Transverse colon (tissue), 4 donors: ENCODE results near the gene AEN. TPM values are rescaled to one million over a fixed set of nuclear protein-coding genes. Genes with fewer than 3 reads are reported as not detected.
A peak's percentile ranks its signal among the peaks of the same experiment; 100 is the strongest.

Experiments
- DNase-seq: peaks from one replicate; pipeline ENCODE4 v3.0.0-alpha.2; 2019
- H3K27ac ChIP-seq, 4 donors: fragments of 200-600 bp; sonication (generic); 2 replicates each; pipeline ENCODE4 v1.5.1; 2016 to 2018; ENCODE audit warnings: inconsistent platforms in 4 of 4
- H3K27me3 ChIP-seq: fragments of 200-600 bp; sonication (generic); 2 replicates; pipeline ENCODE4 v1.5.1; 2017; ENCODE audit warnings: inconsistent platforms
- H3K36me3 ChIP-seq, 4 donors: fragments of 200-600 bp; sonication (generic); 2 replicates each; pipeline ENCODE4 v1.5.1; 2017 to 2019; ENCODE audit warnings: inconsistent platforms in 4 of 4
- H3K4me1 ChIP-seq, 4 donors: fragments of 200-600 bp; sonication (generic); 2 replicates each; pipeline ENCODE4 v1.5.1; 2017 to 2020; ENCODE audit warnings: inconsistent platforms in 4 of 4
- H3K4me3 ChIP-seq, 4 donors: fragments of 200-600 bp; sonication (generic); 1 replicate in 1 of 4; 2 replicates in 3 of 4; pipeline versions ENCODE4 v1.5.1 to v1.6.1; 2017 to 2019; ENCODE audit warnings: inconsistent platforms in 4 of 4
- H3K9me3 ChIP-seq, 2 donors: fragments of 200-600 bp; sonication (generic); 2 replicates each; pipeline ENCODE4 v1.5.1; 2017 to 2019; ENCODE audit warnings: inconsistent platforms in 2 of 2
- CTCF ChIP-seq, 5 experiments: fragments of 200-600 bp in 3 of 5; fragments of 450-650 bp in 2 of 5; sonication (generic) in 3 of 5; IDR thresholded peaks; 1 replicate in 2 of 5; 2 replicates in 3 of 5; pipeline ENCODE4 v1.5.1; 2016 to 2017; ENCODE audit warnings: antibody characterized with exemption in 5 of 5, inconsistent platforms in 3 of 5, mild to moderate bottlenecking in 2 of 5, moderate library complexity in 1 of 5
- EP300 ChIP-seq: sonication (generic); formaldehyde crosslinking; IDR thresholded peaks from one replicate; pipeline ENCODE4 v1.6.1; 2017; ENCODE audit warnings: antibody characterized with exemption, low read depth
- POLR2A ChIP-seq: fragments of 450-650 bp; IDR thresholded peaks from one replicate; pipeline ENCODE4 v1.6.1; 2016; ENCODE audit warnings: antibody characterized with exemption, mild to moderate bottlenecking, moderate library complexity
- POLR2AphosphoS5 ChIP-seq, 3 donors: sonication (generic); formaldehyde crosslinking; IDR thresholded peaks; one replicate each; pipeline ENCODE4 v1.6.1; 2016; ENCODE audit warnings: antibody characterized with exemption in 3 of 3
- WGBS, 2 donors: methylation state at CpG; one replicate each; pipeline ENCODE4 v1.1.5; 2018; ENCODE audit warnings: low coverage in 1 of 2; 5-methylcytosine and 5-hydroxymethylcytosine counted together
- in situ Hi-C, 4 donors: fragments of 200-750 bp; cut with MboI; loops; one replicate each; pipeline versions ENCODE4 v1.15.0 to v1.15.1; 2017; ENCODE audit warnings: low sequenced_read_pairs in 3 of 4, low pct_ligation_motif_present in 1 of 4, low pct_unique_long_range_greater_than_20kb in 1 of 4
- intact Hi-C: fragments of 100-400 bp; cut with DNase I; formaldehyde crosslinking; loops from one replicate; pipeline ENCODE4 v1.15.1; 2023; ENCODE audit warnings: low total_unique reads
- total RNA-seq, 4 donors: library from RNA; depleted of rRNA; stranded (reverse); fragments of >200 nt; gene quantifications; one replicate each; pipeline ENCODE4 v1.1.0, GENCODE V29; 2016

AEN gene
- 10 to 100 TPM in 1 of 4 donors, 1 to 10 TPM in 3; 1.5 to 22.7 (median 8.7) TPM for total RNA-seq

DNA sequence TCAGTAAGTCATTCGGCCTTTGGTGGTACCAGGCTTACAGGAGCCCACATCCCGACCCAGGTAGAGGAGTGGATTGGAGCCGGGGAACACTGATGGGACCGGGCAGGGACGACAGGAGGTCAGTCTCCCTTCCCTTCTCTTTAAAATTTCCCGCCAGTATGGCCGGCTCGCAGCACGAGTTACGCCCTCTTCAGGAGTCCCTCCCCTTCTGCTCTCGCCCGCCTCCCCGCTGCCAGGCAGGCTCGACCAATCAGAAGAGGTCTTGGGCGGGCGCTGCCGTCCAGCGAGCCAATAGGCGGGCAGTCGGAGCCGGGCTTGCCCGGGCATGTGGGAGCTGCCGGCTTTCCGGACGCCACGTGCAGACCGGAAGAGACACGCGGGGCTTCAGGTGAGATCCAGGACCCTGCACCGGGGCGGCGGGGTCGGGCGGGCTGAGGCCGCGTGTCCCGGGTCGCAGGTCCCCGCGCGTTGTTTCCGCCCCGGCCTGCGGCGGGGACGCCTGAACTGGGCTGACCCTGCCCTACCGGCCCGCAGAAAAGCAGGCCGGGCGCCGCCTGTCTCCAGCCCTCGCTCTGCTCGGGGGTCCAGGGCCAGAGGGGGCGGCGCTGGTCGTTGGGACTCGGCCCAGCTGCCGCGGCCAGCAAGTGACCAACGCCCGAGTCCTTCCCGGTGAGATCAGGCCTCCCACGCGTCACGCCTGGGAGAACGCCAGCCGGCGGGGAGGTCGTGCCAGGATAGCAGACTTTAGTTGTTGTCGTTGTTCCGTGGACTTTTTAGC, at the start of gene AEN:
Gene AEN, plus strand, starts transcription at position 346 of the 778 bp plus-strand sequence. CDS start 4,870 bp downstream, outside the sequence.
- H3K27me3 ChIP-seq: no peaks in the 10 kb centered on the region
- intact Hi-C loops (no loop called here), in situ Hi-C loops (loop anchor here in 2 of 4 donors (25.0 kb wide), 1 partner anchor 134 kb away; no protein-coding TSS in a partner anchor)
- H3K9me3 ChIP-seq: no peaks in the 10 kb centered on the region
- TF ChIP-seq POLR2AphosphoS5 (IDR thresholded peaks at IDR 0.05) (peak; percentile 40 to 72 (median 54)), EP300 (no peak), CTCF (IDR thresholded peaks at IDR 0.05) (no peak), POLR2A (peak; percentile 23)
- peak; percentile 96 for DNase-seq
- peaks cover 13 to 42% (median 30%) of the 10 kb centered on the region in 4 donors for H3K4me1 ChIP-seq
- H3K36me3 ChIP-seq: no peaks in the 10 kb centered on the region
- H3K27ac ChIP-seq: peak within 1 kb of the TSS; percentile 87 to 94 (median 88)
- WGBS, 2 donors: 0% methylated on average over 2 to 28 of the region's 71 CpGs
- H3K4me3 ChIP-seq: peak within 1 kb of the TSS; percentile 76 to 96 (median 95)

DNA sequence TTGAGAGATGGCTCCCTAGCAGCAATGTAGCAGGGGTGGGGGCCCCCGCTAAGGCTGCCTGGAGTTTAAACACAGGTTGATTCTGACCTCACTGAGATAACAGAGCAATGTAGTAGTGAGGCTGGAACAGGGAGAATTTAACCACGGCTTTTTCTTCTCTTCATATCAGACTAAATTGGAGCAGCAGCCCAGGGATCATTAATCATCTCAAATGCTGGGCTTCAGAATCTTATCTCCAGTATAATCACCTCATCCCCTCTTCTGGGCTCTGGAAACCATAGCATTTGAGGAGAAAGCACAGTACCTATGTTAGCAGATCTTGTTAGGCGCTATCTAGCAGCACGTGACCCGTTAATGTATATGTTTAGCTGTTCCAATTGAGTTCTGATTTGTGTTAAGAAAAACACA, 49.3 kb upstream of the AEN start:
- intact Hi-C loops: no loop called here
- in situ Hi-C loops: no loop called here
- H3K4me1 ChIP-seq: no peaks in the 10 kb centered on the region
- TF ChIP-seq POLR2AphosphoS5 (IDR thresholded peaks at IDR 0.05): no peak
- no peak for TF ChIP-seq POLR2A
- TF ChIP-seq CTCF (IDR thresholded peaks at IDR 0.05): no peak
- TF ChIP-seq EP300: no peak
- WGBS, 2 donors: 52 to 61% methylated on average over 3 to 5 of the region's 5 CpGs
- H3K9me3 ChIP-seq: no peaks in the 10 kb centered on the region
- DNase-seq: no peak
- no peak overlapping the region for H3K4me3 ChIP-seq
- no peaks in the 10 kb centered on the region for H3K27me3 ChIP-seq
- no peak overlapping the region for H3K27ac ChIP-seq
- H3K36me3 ChIP-seq: no peaks in the 10 kb centered on the region

DNA sequence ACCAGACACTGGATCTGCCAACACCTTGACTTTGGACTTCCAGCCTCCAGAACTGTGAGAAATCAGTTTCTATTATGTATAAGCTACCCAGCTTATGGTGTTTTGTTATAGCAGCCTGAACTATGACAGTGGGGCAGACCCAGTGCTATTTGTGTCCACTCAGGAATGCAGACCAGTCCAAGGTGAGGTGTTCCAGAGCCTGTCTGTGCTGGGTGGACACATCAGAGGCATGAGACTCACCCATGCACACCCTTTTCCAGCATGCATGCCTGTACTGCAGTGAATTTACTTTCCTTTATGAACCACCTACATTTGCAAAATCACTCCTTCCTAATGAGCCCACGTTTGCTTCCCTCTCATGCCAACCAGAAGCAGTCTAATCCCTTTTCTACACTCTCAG, 47.1 kb upstream of the AEN start:
- Histone ChIP-seq H3K4me3 (no peak overlapping the region), H3K4me1 (no peaks in the 10 kb centered on the region), H3K27ac (no peak overlapping the region), H3K36me3 (no peaks in the 10 kb centered on the region), H3K27me3 (no peaks in the 10 kb centered on the region), H3K9me3 (no peaks in the 10 kb centered on the region)
- intact Hi-C loops (no loop called here), in situ Hi-C loops (no loop called here)
- TF ChIP-seq EP300 (no peak), CTCF (IDR thresholded peaks at IDR 0.05) (no peak), POLR2A (no peak), POLR2AphosphoS5 (IDR thresholded peaks at IDR 0.05) (no peak)
- DNase-seq: no peak
- 50 to 60% methylated on average over 1 of the region's 1 CpG for WGBS, 2 donors

- in situ Hi-C loops: no loop called here
Measured at GRCh38 chr15:88574655-88575054, 46.5 kb upstream of the AEN start.

More at GRCh38 chr15:88574655-88575054, 46.5 kb upstream of the AEN start:
- Histone ChIP-seq H3K27ac (no peak overlapping the region), H3K36me3 (no peaks in the 10 kb centered on the region), H3K9me3 (no peaks in the 10 kb centered on the region), H3K4me3 (no peak overlapping the region), H3K27me3 (no peaks in the 10 kb centered on the region), H3K4me1 (no peaks in the 10 kb centered on the region)
- intact Hi-C loops: no loop called here
- DNase-seq: no peak
- 51 to 74% methylated on average over 2 to 7 of the region's 7 CpGs for WGBS, 2 donors
- no peak for TF ChIP-seq POLR2AphosphoS5 (IDR thresholded peaks at IDR 0.05)
- no peak for TF ChIP-seq EP300
- no peak for TF ChIP-seq CTCF (IDR thresholded peaks at IDR 0.05)
- TF ChIP-seq POLR2A: no peak
